WERI-Rb-1 (cell line): ENCODE data around the gene TSPAN13.

ENCODE experiments used
- DNase-seq: peaks from one replicate; pipeline ENCODE4 v3.0.0-alpha.2; 2020
- H3K27ac ChIP-seq: fragments of 250-450 bp; sonication (Bioruptor Pico); 2 replicates; pipeline ENCODE4 v1.5.1; 2020; ENCODE audit warnings: mild to moderate bottlenecking, moderate library complexity
- H3K27me3 ChIP-seq: fragments of 250-450 bp; sonication (Bioruptor Pico); 2 replicates; pipeline ENCODE4 v1.5.1; 2021; ENCODE audit warnings: mild to moderate bottlenecking, low read depth, moderate library complexity; ENCODE audit not compliant: insufficient read depth, severe bottlenecking
- H3K36me3 ChIP-seq: fragments of 250-450 bp; sonication (Bioruptor Pico); 2 replicates; pipeline ENCODE4 v1.5.1; 2020; ENCODE audit warnings: mild to moderate bottlenecking, moderate library complexity
- H3K4me3 ChIP-seq: 2 replicates; pipeline ENCODE4 v1.5.1; 2011; ENCODE audit warnings: low read depth, mild to moderate bottlenecking, control low read depth, low read length
- H3K9me3 ChIP-seq: fragments of 250-450 bp; sonication (Bioruptor Pico); 2 replicates; pipeline ENCODE4 v1.5.1; 2021; ENCODE audit warnings: mild to moderate bottlenecking, moderate library complexity; ENCODE audit not compliant: severe bottlenecking
- CTCF ChIP-seq: IDR thresholded peaks from 2 replicates; pipeline ENCODE4 v1.5.1; 2011; ENCODE audit warnings: low read depth, mild to moderate bottlenecking, control low read depth, inconsistent platforms, low read length

Gene TSPAN13

DNA sequence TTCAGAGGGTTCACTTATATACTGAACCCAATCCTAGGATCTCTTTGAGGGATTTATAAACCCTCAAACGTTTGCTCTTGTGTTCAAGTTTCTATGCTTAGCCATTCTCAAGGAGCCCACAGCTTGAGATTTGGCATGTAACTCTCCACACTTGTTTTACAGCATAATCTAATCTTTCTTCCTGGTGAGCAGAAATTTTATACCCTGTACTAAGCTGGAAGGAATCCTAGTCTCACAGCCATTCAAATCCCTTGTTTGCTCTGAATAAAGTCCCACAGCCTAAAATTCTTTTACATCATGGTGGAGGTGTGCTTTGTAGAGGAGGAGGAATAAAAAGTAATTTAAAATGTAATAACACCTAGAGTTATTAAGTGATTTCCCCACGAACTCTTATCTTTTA, 56.6 kb downstream of the TSPAN13 start:
- no peak overlapping the region for H3K27ac ChIP-seq
- H3K27me3 ChIP-seq = no peaks in the 10 kb centered on the region
- no peak for DNase-seq
- H3K4me3 ChIP-seq = no peak overlapping the region
- H3K36me3 ChIP-seq = no peaks in the 10 kb centered on the region
- no peaks in the 10 kb centered on the region for H3K9me3 ChIP-seq
- no peak for TF ChIP-seq CTCF

- DNase-seq = no peak
- Histone ChIP-seq H3K36me3 (no peaks in the 10 kb centered on the region), H3K4me3 (no peak overlapping the region), H3K27ac (no peak overlapping the region), H3K9me3 (no peaks in the 10 kb centered on the region), H3K27me3 (no peaks in the 10 kb centered on the region)
- no peak for TF ChIP-seq CTCF
Measured at GRCh38 chr7:16810573-16810972, 57.0 kb downstream of the TSPAN13 start.

- no peaks in the 10 kb centered on the region for H3K36me3 ChIP-seq
- H3K27ac ChIP-seq = no peak overlapping the region
- no peaks in the 10 kb centered on the region for H3K9me3 ChIP-seq
- no peaks in the 10 kb centered on the region for H3K27me3 ChIP-seq
- DNase-seq = no peak
- H3K4me3 ChIP-seq = no peak overlapping the region
- TF ChIP-seq CTCF = no peak
Measured at GRCh38 chr7:16811551-16811950, 58.0 kb downstream of the TSPAN13 start.

GRCh38 chr7:16812542-16813231, 59.1 kb downstream of the TSPAN13 start:
- Histone ChIP-seq H3K4me3 (no peak overlapping the region), H3K27ac (no peak overlapping the region), H3K27me3 (no peaks in the 10 kb centered on the region), H3K36me3 (no peaks in the 10 kb centered on the region), H3K9me3 (no peaks in the 10 kb centered on the region)
- DNase-seq = no peak
- no peak for TF ChIP-seq CTCF

DNA sequence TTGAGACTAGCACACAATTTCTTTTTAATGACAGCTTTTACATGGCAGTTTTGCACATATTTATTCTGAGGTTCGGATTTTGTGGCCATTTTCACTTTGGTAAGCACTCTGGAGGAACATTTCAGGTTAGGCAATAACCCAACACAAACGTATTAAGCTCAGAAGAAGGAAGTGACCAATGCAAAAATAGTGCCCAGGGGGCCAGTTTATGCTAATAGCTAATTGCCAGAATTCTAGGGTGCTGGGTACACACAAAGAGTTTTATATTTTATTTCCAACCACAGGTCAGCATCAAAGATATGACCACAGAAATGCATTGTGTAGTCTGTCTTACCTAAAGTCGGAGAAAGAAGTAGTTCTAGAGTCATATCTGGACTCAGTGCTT, 59.7 kb downstream of the TSPAN13 start:
- Histone ChIP-seq H3K36me3 (no peaks in the 10 kb centered on the region), H3K27me3 (no peaks in the 10 kb centered on the region), H3K9me3 (no peaks in the 10 kb centered on the region), H3K4me3 (no peak overlapping the region), H3K27ac (no peak overlapping the region)
- TF ChIP-seq CTCF = no peak
- no peak for DNase-seq

GRCh38 chr7:16815001-16815400, 61.4 kb downstream of the TSPAN13 start:
- Histone ChIP-seq H3K36me3 (no peaks in the 10 kb centered on the region), H3K27me3 (no peaks in the 10 kb centered on the region), H3K27ac (no peak overlapping the region), H3K4me3 (no peak overlapping the region), H3K9me3 (no peaks in the 10 kb centered on the region)
- no peak for TF ChIP-seq CTCF
- DNase-seq = no peak
